IMR-90 (cell line): ENCODE measurements around the gene GALNT14. TPM values are rescaled to one million over a fixed set of nuclear protein-coding genes. Genes with fewer than 3 reads are reported as not detected.

Source experiments
- ATAC-seq: fragments of 200-7000 bp; cut with Tn5 transposase; 2 replicates; pipeline ENCODE4 v1.9.1; 2020; ENCODE audit warnings: low read depth, mild to moderate bottlenecking, moderate library complexity
- BruUV-seq: library from RNA; stranded (reverse); fragments of 400-500 nt; replicated peaks from 2 replicates; lab custom pipeline; 2021; lab: Mats Ljungman, UMichigan
- CTCF ChIA-PET: fragments of 300-600 bp; formaldehyde crosslinking; extraction: SDS; loops from one replicate; lab custom pipeline; 2021; ENCODE audit warnings: antibody characterized with exemption; lab: Yijun Ruan, JAX
- POLR2A ChIA-PET: fragments of 300-600 bp; sonication (Branson Sonifier 250); formaldehyde crosslinking; loops from one replicate; lab custom pipeline; 2022; ENCODE audit warnings: antibody characterized with exemption; ENCODE audit not compliant: unreplicated experiment; lab: Charles Lee
- DNase-seq: peaks from one replicate; pipeline ENCODE4 v3.0.0; 2013
- H2AFZ ChIP-seq: replicated peaks from 2 replicates; pipeline ENCODE3; 2013; ENCODE audit warnings: low read length, mild to moderate bottlenecking; ENCODE audit not compliant: poor library complexity
- H2AK5ac ChIP-seq: 2 replicates; pipeline ENCODE4 v1.6.1; 2013; ENCODE audit warnings: low read depth, low read length, inconsistent platforms
- H2AK9ac ChIP-seq: replicated peaks from 2 replicates; pipeline ENCODE3; 2013; ENCODE audit warnings: mild to moderate bottlenecking, low read depth, low read length, moderate library complexity; ENCODE audit not compliant: poor library complexity
- H2BK120ac ChIP-seq: 2 replicates; pipeline ENCODE4 v1.6.1; 2013; ENCODE audit warnings: low read depth, low read length, inconsistent platforms
- H2BK15ac ChIP-seq: 3 replicates; pipeline ENCODE4 v1.6.1; 2013; ENCODE audit warnings: low read depth, low read length, inconsistent platforms
- H2BK20ac ChIP-seq: 2 replicates; pipeline ENCODE4 v1.6.1; 2013; ENCODE audit warnings: low read depth, mild to moderate bottlenecking, inconsistent platforms, low read length, moderate library complexity
- H2BK5ac ChIP-seq: 2 replicates; pipeline ENCODE4 v1.6.1; 2013; ENCODE audit warnings: mild to moderate bottlenecking, low read depth, low read length, inconsistent platforms; ENCODE audit not compliant: poor library complexity, severe bottlenecking
- H3K14ac ChIP-seq: replicated peaks from 2 replicates; pipeline ENCODE4 v1.6.1; 2013; ENCODE audit warnings: low read depth, low read length, inconsistent platforms
- H3K18ac ChIP-seq: 2 replicates; pipeline ENCODE4 v1.6.1; 2013; ENCODE audit warnings: low read depth, low read length, control low read depth
- H3K23ac ChIP-seq: 2 replicates; pipeline ENCODE4 v1.6.1; 2013; ENCODE audit warnings: low read depth, low read length, inconsistent platforms
- H3K27ac ChIP-seq: 2 replicates; pipeline ENCODE4 v1.5.1; 2013; ENCODE audit warnings: mild to moderate bottlenecking, control low read depth, low read length; ENCODE audit not compliant: insufficient read depth
- H3K27me3 ChIP-seq: 2 replicates; pipeline ENCODE4 v1.6.1; 2013; ENCODE audit warnings: low read length; ENCODE audit not compliant: control insufficient read depth, insufficient read depth
- H3K36me3 ChIP-seq: 2 replicates; pipeline ENCODE4 v1.6.1; 2013; ENCODE audit warnings: low read length, mixed read lengths; ENCODE audit not compliant: control insufficient read depth, insufficient read depth
- H3K4ac ChIP-seq: 2 replicates; pipeline ENCODE4 v1.6.1; 2013; ENCODE audit warnings: low read depth, low read length, inconsistent platforms
- H3K4me1 ChIP-seq: 2 replicates; pipeline ENCODE4 v1.6.1; 2013; ENCODE audit warnings: low read length, mixed read lengths; ENCODE audit not compliant: control insufficient read depth, insufficient read depth
- H3K4me2 ChIP-seq: 2 replicates; pipeline ENCODE4 v1.6.1; 2013; ENCODE audit warnings: low read depth, mild to moderate bottlenecking, control low read depth, low read length, moderate library complexity
- H3K4me3 ChIP-seq: 2 replicates; pipeline ENCODE4 v1.5.1; 2013; ENCODE audit warnings: low read depth, mild to moderate bottlenecking, control low read depth, low read length, moderate library complexity; ENCODE audit not compliant: insufficient read depth
- H3K56ac ChIP-seq: 2 replicates; pipeline ENCODE4 v1.6.1; 2013; ENCODE audit warnings: low read length, inconsistent platforms; ENCODE audit not compliant: insufficient read depth; ENCODE audit errors: extremely low read depth
- H3K79me1 ChIP-seq, 2 experiments: 2 replicates each; pipeline ENCODE4 v1.6.1; 2013; ENCODE audit warnings: low read length in 2 of 2, inconsistent platforms in 1 of 2, low read depth in 1 of 2
- H3K9ac ChIP-seq: 2 replicates; pipeline ENCODE4 v1.6.1; 2013; ENCODE audit warnings: low read depth, low read length, control low read depth
- H3K9me1 ChIP-seq: 2 replicates; pipeline ENCODE4 v1.6.1; 2013; ENCODE audit warnings: low read length, inconsistent platforms; ENCODE audit not compliant: insufficient read depth
- H3K9me3 ChIP-seq: 2 replicates; pipeline ENCODE4 v1.6.1; 2013; ENCODE audit warnings: low read length; ENCODE audit not compliant: control insufficient read depth, insufficient read depth
- H4K20me1 ChIP-seq: 2 replicates; pipeline ENCODE4 v1.6.1; 2013; ENCODE audit warnings: low read length, inconsistent platforms; ENCODE audit not compliant: insufficient read depth
- H4K5ac ChIP-seq: 2 replicates; pipeline ENCODE4 v1.6.1; 2013; ENCODE audit warnings: mild to moderate bottlenecking, low read depth, low read length, control low read depth
- H4K8ac ChIP-seq, 2 experiments: 2 replicates each; pipeline ENCODE4 v1.6.1; 2013; ENCODE audit warnings: low read depth in 2 of 2, low read length in 2 of 2, control low read depth in 1 of 2, inconsistent platforms in 1 of 2
- H4K91ac ChIP-seq: 2 replicates; pipeline ENCODE4 v1.6.1; 2013; ENCODE audit warnings: low read depth, low read length, inconsistent platforms; ENCODE audit not compliant: insufficient read depth
- BHLHE40 ChIP-seq: fragments of 150-350 bp; IDR thresholded peaks from 2 replicates; pipeline ENCODE4 v1.6.1; 2016; ENCODE audit warnings: mild to moderate bottlenecking, low read depth, low read length
- CHD1 ChIP-seq: IDR thresholded peaks from 2 replicates; pipeline ENCODE4 v1.6.1; 2012; ENCODE audit warnings: low read depth, low read length, improper control_type of control experiment
- FOS ChIP-seq: fragments of 150-350 bp; IDR thresholded peaks from 2 replicates; pipeline ENCODE4 v1.6.1; 2016; ENCODE audit warnings: low read depth, low read length
- MAFK ChIP-seq: IDR thresholded peaks from 2 replicates; pipeline ENCODE4 v1.6.1; 2012; ENCODE audit warnings: low read depth, low read length, improper control_type of control experiment
- MAZ ChIP-seq: IDR thresholded peaks from 2 replicates; pipeline ENCODE4 v1.6.1; 2012; ENCODE audit warnings: low read depth, mild to moderate bottlenecking, low read length, improper control_type of control experiment, moderate library complexity, borderline replicate concordance
- RCOR1 ChIP-seq: IDR thresholded peaks from 2 replicates; pipeline ENCODE4 v1.6.1; 2012; ENCODE audit warnings: mild to moderate bottlenecking, low read length, improper control_type of control experiment; ENCODE audit not compliant: insufficient replicate concordance
- RFX5 ChIP-seq: IDR thresholded peaks from 2 replicates; pipeline ENCODE4 v1.8.0; 2012; ENCODE audit warnings: low read depth, mild to moderate bottlenecking, low read length, moderate library complexity
- SMC3 ChIP-seq: fragments of 150-350 bp; IDR thresholded peaks from 2 replicates; pipeline ENCODE4 v1.6.1; 2016; ENCODE audit warnings: low read depth, mild to moderate bottlenecking, antibody characterized with exemption, low read length, moderate library complexity
- WGBS, 2 experiments: methylation state at CpG; one replicate each; pipeline versions ENCODE4 v1.1.5 to v1.1.7; 2013; ENCODE audit warnings: missing lambda C conversion rate in 2 of 2; ENCODE audit not compliant: insufficient read length in 1 of 2; ENCODE audit errors: extremely low coverage in 2 of 2; 5-methylcytosine and 5-hydroxymethylcytosine counted together
- dilution Hi-C: fragments of 300-500 bp; cut with HindIII; formaldehyde crosslinking; loops from one replicate; pipeline ENCODE4 v1.14.3; 2018; ENCODE audit warnings: low sequenced_read_pairs; ENCODE audit not compliant: unreplicated experiment
- in situ Hi-C: fragments of 300-500 bp; cut with MboI; formaldehyde crosslinking; loops from 3 replicates; pipeline ENCODE4 v1.14.3; 2019; ENCODE audit warnings: low sequenced_read_pairs, inconsistent platforms, mixed read lengths
- intact Hi-C: fragments of 100-400 bp; cut with micrococcal nuclease; formaldehyde crosslinking; loops from 2 replicates; pipeline ENCODE4 v1.10.0; 2022
- polyA plus RNA-seq, 3 experiments: library from polyadenylated mRNA; depleted of rRNA; stranded (reverse); fragments of >200 nt; gene quantifications; 2 replicates each; pipeline ENCODE4 v1.2.3, GENCODE V29; 2012; ENCODE audit warnings: low replicate concordance in 1 of 3
- total RNA-seq: library from RNA; depleted of rRNA; stranded (reverse); fragments of >200 nt; gene quantifications from 2 replicates; pipeline ENCODE4 v1.2.3, GENCODE V29; 2012
- TF ChIP-seq, protein P1 (sequence below): fragments of 150-350 bp; IDR thresholded peaks from 2 replicates; pipeline ENCODE4 v1.6.1; 2017; ENCODE audit warnings: mild to moderate bottlenecking, antibody characterized with exemption, low read length, low read depth
- TF ChIP-seq, protein P2 (sequence below): conservative IDR thresholded peaks from 2 replicates; pipeline ENCODE4 v1.5.1; 2012; ENCODE audit warnings: mild to moderate bottlenecking, low read depth, low read length, improper control_type of control experiment

The GALNT14 gene
- total and polyA plus RNA-seq, 2 of the 4 experiments (the other 2 are of a cell fraction), result 0.15 to 0.18 TPM

DNA sequence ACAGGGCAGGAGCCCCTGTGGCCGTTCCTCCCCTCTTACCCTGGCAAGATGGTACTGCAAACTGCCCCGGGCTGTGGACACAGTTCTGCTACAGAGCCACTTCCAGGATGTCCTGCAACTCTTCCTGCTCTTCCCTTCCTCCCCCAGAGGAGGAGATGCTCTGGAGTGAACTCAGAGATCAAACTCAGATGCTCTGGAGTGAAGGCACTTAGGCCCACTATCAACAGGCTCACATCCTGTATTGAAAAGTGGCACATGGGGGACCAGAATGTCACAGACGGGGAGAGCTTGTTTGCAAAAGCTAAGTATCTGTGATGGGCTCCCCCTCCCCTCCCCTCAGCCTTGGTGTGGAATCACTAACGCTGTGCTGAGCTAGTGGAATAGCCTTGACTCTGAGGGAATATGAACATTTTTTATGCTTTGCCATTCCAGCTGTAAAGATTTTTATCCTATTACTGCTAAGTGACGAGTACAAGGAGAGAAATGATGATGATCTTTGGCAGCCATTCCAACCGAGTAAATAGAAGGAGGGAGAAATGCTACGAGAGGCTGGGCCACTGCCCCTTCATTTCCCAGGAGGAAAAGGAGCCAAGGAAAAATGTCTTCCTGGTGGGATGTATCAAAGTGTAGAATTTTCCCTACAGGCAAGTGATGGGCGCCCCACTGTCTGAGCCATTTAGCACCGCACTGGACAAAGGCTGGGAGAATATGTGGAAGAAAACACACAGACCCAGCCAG, 152.6 kb downstream of the GALNT14 start:
- Histone ChIP-seq H3K14ac (no peak overlapping the region), H3K4me1 (no peaks in the 10 kb centered on the region), H2BK120ac (no peak overlapping the region), H2AK5ac (no peak overlapping the region), H3K9me3 (no peaks in the 10 kb centered on the region), H2BK15ac (no peak overlapping the region), H2BK20ac (no peak overlapping the region), H2AK9ac (no peak overlapping the region), H3K4ac (no peak overlapping the region), H3K27me3 (peaks cover 1% of the 10 kb centered on the region; the same call in 1 of the 2 replicates), H3K9me1 (no peaks in the 10 kb centered on the region), H4K20me1 (no peaks in the 10 kb centered on the region; the same call in 1 of the 2 replicates), H3K4me3 (no peak overlapping the region), H3K79me1 (no peaks in the 10 kb centered on the region), H3K18ac (no peak overlapping the region), H4K91ac (no peak overlapping the region), H2BK5ac (no peak overlapping the region), H3K23ac (no peak overlapping the region), H4K5ac (no peak overlapping the region), H4K8ac (no peak overlapping the region), H3K56ac (no peak overlapping the region), H3K27ac (no peak overlapping the region), H3K4me2 (no peak overlapping the region), H2AFZ (no peak overlapping the region), H3K36me3 (no peaks in the 10 kb centered on the region), H3K9ac (no peak overlapping the region)
- no peak for TF ChIP-seq MAZ
- no peak for TF ChIP-seq RCOR1
- TF ChIP-seq MAFK, result no peak
- TF ChIP-seq, protein P1, sequence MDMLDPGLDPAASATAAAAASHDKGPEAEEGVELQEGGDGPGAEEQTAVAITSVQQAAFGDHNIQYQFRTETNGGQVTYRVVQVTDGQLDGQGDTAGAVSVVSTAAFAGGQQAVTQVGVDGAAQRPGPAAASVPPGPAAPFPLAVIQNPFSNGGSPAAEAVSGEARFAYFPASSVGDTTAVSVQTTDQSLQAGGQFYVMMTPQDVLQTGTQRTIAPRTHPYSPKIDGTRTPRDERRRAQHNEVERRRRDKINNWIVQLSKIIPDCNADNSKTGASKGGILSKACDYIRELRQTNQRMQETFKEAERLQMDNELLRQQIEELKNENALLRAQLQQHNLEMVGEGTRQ, result no peak
- no peak for TF ChIP-seq SMC3
- TF ChIP-seq RFX5, result no peak
- TF ChIP-seq, protein P2, sequence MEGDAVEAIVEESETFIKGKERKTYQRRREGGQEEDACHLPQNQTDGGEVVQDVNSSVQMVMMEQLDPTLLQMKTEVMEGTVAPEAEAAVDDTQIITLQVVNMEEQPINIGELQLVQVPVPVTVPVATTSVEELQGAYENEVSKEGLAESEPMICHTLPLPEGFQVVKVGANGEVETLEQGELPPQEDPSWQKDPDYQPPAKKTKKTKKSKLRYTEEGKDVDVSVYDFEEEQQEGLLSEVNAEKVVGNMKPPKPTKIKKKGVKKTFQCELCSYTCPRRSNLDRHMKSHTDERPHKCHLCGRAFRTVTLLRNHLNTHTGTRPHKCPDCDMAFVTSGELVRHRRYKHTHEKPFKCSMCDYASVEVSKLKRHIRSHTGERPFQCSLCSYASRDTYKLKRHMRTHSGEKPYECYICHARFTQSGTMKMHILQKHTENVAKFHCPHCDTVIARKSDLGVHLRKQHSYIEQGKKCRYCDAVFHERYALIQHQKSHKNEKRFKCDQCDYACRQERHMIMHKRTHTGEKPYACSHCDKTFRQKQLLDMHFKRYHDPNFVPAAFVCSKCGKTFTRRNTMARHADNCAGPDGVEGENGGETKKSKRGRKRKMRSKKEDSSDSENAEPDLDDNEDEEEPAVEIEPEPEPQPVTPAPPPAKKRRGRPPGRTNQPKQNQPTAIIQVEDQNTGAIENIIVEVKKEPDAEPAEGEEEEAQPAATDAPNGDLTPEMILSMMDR, result no peak
- no peak for TF ChIP-seq CHD1
- no peak for TF ChIP-seq BHLHE40
- no peak for TF ChIP-seq FOS
- intact Hi-C loops, result no loop called here
- DNase-seq, result no peak
- ChIA-PET POLR2A (no interaction called here), CTCF (no interaction called here)
- no peak for ATAC-seq
- no CpG with 5 or more reads among the region's 9 CpGs for WGBS, 2 experiments
- in situ Hi-C loops, result no loop called here
- dilution Hi-C loops, result no loop called here
- BruUV-seq, result no TSS peak
